ENCODE data around the gene SPARCL1. TPM values are rescaled to one million over a fixed set of nuclear protein-coding genes. Genes with fewer than 3 reads are reported as not detected.

SPARCL1 gene
- total and polyA plus RNA-seq, 2 donors (not counting 1 experiment from before 2014, with no cell fraction given), result not detected

- Histone ChIP-seq H2AFZ (ENCODE audit: insufficient read depth, low read depth, low read length, poor library complexity, severe bottlenecking) (no peak overlapping the region), H3K27ac (ENCODE audit: low read length in 2 of 2) (no peak overlapping the region), H3K4me1 (ENCODE audit: control insufficient read depth in 2 of 2, insufficient read depth in 2 of 2, low read length in 2 of 2) (no peaks in the 10 kb centered on the region), H4K20me1 (ENCODE audit: control insufficient read depth, insufficient read depth, low read length, poor library complexity, severe bottlenecking) (no peaks in the 10 kb centered on the region), H3K9me3 (ENCODE audit: control extremely low read depth in 1 of 3, control insufficient read depth in 2 of 3, insufficient read depth in 1 of 3, low read length in 2 of 3) (no peaks in the 10 kb centered on the region), H3K27me3 (replicated peaks in 1 of 4; ENCODE audit: control extremely low read depth in 1 of 4, control insufficient read depth in 3 of 4, insufficient read depth in 4 of 4, low read length in 3 of 4) (no peaks in the 10 kb centered on the region), H3K36me3 (replicated peaks in 1 of 2; ENCODE audit: control extremely low read depth in 1 of 2, control insufficient read depth in 1 of 2, extremely low read depth in 1 of 2, insufficient read depth in 2 of 2, low read length in 1 of 2) (no peaks in the 10 kb centered on the region), H3K79me2 (ENCODE audit: control insufficient read depth, insufficient read depth, low read length) (no peaks in the 10 kb centered on the region), H3K4me2 (replicated peaks; ENCODE audit: low read depth, low read length, poor library complexity, severe bottlenecking) (no peak overlapping the region), H3K9ac (ENCODE audit: low read length) (no peak overlapping the region), H3K4me3 (ENCODE audit: control extremely low read depth in 1 of 5, extremely low read depth in 1 of 5, insufficient read depth in 1 of 5, low read depth in 2 of 5, low read length in 4 of 5) (no peak overlapping the region)
- no peak for DNase-seq
- Mint-ChIP-seq H3K4me1 (no peaks in the 10 kb centered on the region), H3K9me3 (ENCODE audit: insufficient read depth) (peaks cover 3% of the 10 kb centered on the region), H3K27ac (no peak overlapping the region), H3K4me3 (no peak overlapping the region), H3K27me3 (peaks cover 6% of the 10 kb centered on the region)
- ATAC-seq (ENCODE audit: low read depth), result no peak
- TF ChIP-seq CTCF (IDR thresholded peaks at IDR 0.05) (no peak), EZH2 (IDR thresholded peaks at IDR 0.05; ENCODE audit: borderline replicate concordance, insufficient read depth, low read depth, low read length, poor library complexity, severe bottlenecking) (no peak)
- ChIA-PET CTCF (no interaction called here), POLR2A (no interaction called here)
- intact Hi-C loops (cut with micrococcal nuclease), result no loop called here
- WGBS (ENCODE audit: insufficient coverage), result no CpG with 5 or more reads among the region's 5 CpGs
Measured at GRCh38 chr4:87570290-87570805, 41.2 kb upstream of the SPARCL1 start.

- Histone ChIP-seq H3K4me1 (ENCODE audit: control insufficient read depth in 2 of 2, insufficient read depth in 2 of 2, low read length in 2 of 2) (no peaks in the 10 kb centered on the region), H3K27ac (ENCODE audit: low read length in 2 of 2) (no peak overlapping the region), H3K9ac (ENCODE audit: low read length) (no peak overlapping the region), H3K36me3 (replicated peaks in 1 of 2; ENCODE audit: control extremely low read depth in 1 of 2, control insufficient read depth in 1 of 2, extremely low read depth in 1 of 2, insufficient read depth in 2 of 2, low read length in 1 of 2) (no peaks in the 10 kb centered on the region), H2AFZ (ENCODE audit: insufficient read depth, low read depth, low read length, poor library complexity, severe bottlenecking) (no peak overlapping the region), H3K79me2 (ENCODE audit: control insufficient read depth, insufficient read depth, low read length) (no peaks in the 10 kb centered on the region), H4K20me1 (ENCODE audit: control insufficient read depth, insufficient read depth, low read length, poor library complexity, severe bottlenecking) (no peaks in the 10 kb centered on the region), H3K4me3 (ENCODE audit: control extremely low read depth in 1 of 5, extremely low read depth in 1 of 5, insufficient read depth in 1 of 5, low read depth in 2 of 5, low read length in 4 of 5) (no peak overlapping the region), H3K4me2 (replicated peaks; ENCODE audit: low read depth, low read length, poor library complexity, severe bottlenecking) (no peak overlapping the region), H3K27me3 (replicated peaks in 1 of 4; ENCODE audit: control extremely low read depth in 1 of 4, control insufficient read depth in 3 of 4, insufficient read depth in 4 of 4, low read length in 3 of 4) (no peaks in the 10 kb centered on the region), H3K9me3 (ENCODE audit: control extremely low read depth in 1 of 3, control insufficient read depth in 2 of 3, insufficient read depth in 1 of 3, low read length in 2 of 3) (no peaks in the 10 kb centered on the region)
- no peak for TF ChIP-seq CTCF (IDR thresholded peaks at IDR 0.05)
- TF ChIP-seq EZH2 (IDR thresholded peaks at IDR 0.05; ENCODE audit: borderline replicate concordance, insufficient read depth, low read depth, low read length, poor library complexity, severe bottlenecking), result no peak
- H3K4me1 Mint-ChIP-seq, result no peaks in the 10 kb centered on the region
- H3K27ac Mint-ChIP-seq, result no peak overlapping the region
- WGBS (ENCODE audit: insufficient coverage), result 91% methylated on average over 2 of the region's 2 CpGs
- intact Hi-C loops (cut with micrococcal nuclease), result no loop called here
- H3K4me3 Mint-ChIP-seq, result no peak overlapping the region
- DNase-seq (no peak), ATAC-seq (ENCODE audit: low read depth) (no peak)
- H3K9me3 Mint-ChIP-seq (ENCODE audit: insufficient read depth), result no peaks in the 10 kb centered on the region
- ChIA-PET POLR2A (no interaction called here), CTCF (no interaction called here)
- H3K27me3 Mint-ChIP-seq, result peaks cover 6% of the 10 kb centered on the region
Measured at GRCh38 chr4:87567191-87567590, 38.0 kb upstream of the SPARCL1 start.

All from B cell (primary cell).